HepG2 (cell line): Measurements from ENCODE around the gene C3orf52. TPM values are rescaled to one million over a fixed set of nuclear protein-coding genes. Genes with fewer than 3 reads are reported as not detected.

ENCODE experiments used
- ATAC-seq: fragments of 200-7000 bp; cut with Tn5 transposase; 3 replicates; pipeline ENCODE4 v1.9.1; 2020; ENCODE audit warnings: mild to moderate bottlenecking, moderate library complexity
- BruUV-seq: library from RNA; stranded (reverse); fragments of 400-500 nt; replicated peaks from 2 replicates; lab custom pipeline; 2021; lab: Mats Ljungman, UMichigan
- CTCF ChIA-PET: fragments of 300-600 bp; formaldehyde crosslinking; extraction: SDS; loops from one replicate; lab custom pipeline; 2021; ENCODE audit warnings: low total read pairs, inconsistent platforms, low intra/inter-chr PET ratio; lab: Yijun Ruan, JAX
- POLR2A ChIA-PET: fragments of 350-600 bp; sonication (Branson Sonifier 250); formaldehyde crosslinking; loops from one replicate; lab custom pipeline; 2020; ENCODE audit warnings: antibody characterized with exemption, inconsistent platforms; lab: Yijun Ruan, JAX
- DNase-seq: peaks from one replicate; pipeline ENCODE4 v3.0.0-alpha.2; 2015; ENCODE audit warnings: low spot score
- FAIRE-seq: peaks from 3 replicates; lab custom pipeline; 2011; peaks lifted over from hg19 to GRCh38; lab: Jason Lieb, UNC
- H2AFZ ChIP-seq: one replicate; pipeline ENCODE4 v1.6.1; 2011; ENCODE audit warnings: low read length, inconsistent platforms
- H3K27ac ChIP-seq: fragments of 300-600 bp; 3 replicates; pipeline ENCODE4 v1.8.0; 2011; ENCODE audit warnings: mixed run types, mild to moderate bottlenecking, mixed read lengths, low read length, inconsistent platforms; ENCODE audit not compliant: insufficient read depth; ENCODE audit errors: extremely low read length
- H3K27me3 ChIP-seq, 2 experiments: fragments of 200-600 bp in 1 of 2; 2 replicates in 1 of 2; 3 replicates in 1 of 2; pipeline versions ENCODE4 v1.6.0 to v1.8.0; 2011; ENCODE audit warnings: low read length in 2 of 2, mild to moderate bottlenecking in 2 of 2, moderate library complexity in 2 of 2, inconsistent platforms in 1 of 2; ENCODE audit not compliant: insufficient read depth in 2 of 2, control insufficient read depth in 1 of 2
- H3K36me3 ChIP-seq, 2 experiments: fragments of 200-600 bp in 1 of 2; replicated peaks in 1 of 2; 2 replicates in 1 of 2; 3 replicates in 1 of 2; pipeline versions ENCODE4 v1.5.1 to v1.8.0; 2011; ENCODE audit warnings: low read length in 2 of 2, inconsistent platforms in 1 of 2; ENCODE audit not compliant: insufficient read depth in 2 of 2, control insufficient read depth in 1 of 2
- H3K4me1 ChIP-seq: 2 replicates; pipeline ENCODE4 v1.5.1; 2012; ENCODE audit warnings: low read length, inconsistent platforms; ENCODE audit not compliant: insufficient read depth
- H3K4me2 ChIP-seq: 2 replicates; pipeline ENCODE4 v1.6.0; 2011; ENCODE audit warnings: low read depth, low read length, inconsistent platforms
- H3K4me3 ChIP-seq, 3 experiments: fragments of 200-600 bp in 1 of 3; sonication (generic), shearing (Covaris generic) in 1 of 3; replicated peaks in 1 of 3; 2 replicates each; pipeline ENCODE4 v1.5.1; 2011 to 2016; ENCODE audit warnings: low read length in 3 of 3, inconsistent platforms in 2 of 3, low read depth in 2 of 3, mild to moderate bottlenecking in 2 of 3, control low read depth in 1 of 3, mixed read lengths in 1 of 3; ENCODE audit not compliant: insufficient read depth in 1 of 3
- H3K79me2 ChIP-seq: one replicate; pipeline ENCODE4 v1.6.1; 2011; ENCODE audit warnings: low read length, inconsistent platforms; ENCODE audit not compliant: insufficient read depth
- H3K9ac ChIP-seq: 2 replicates; pipeline ENCODE4 v1.6.0; 2011; ENCODE audit warnings: mild to moderate bottlenecking, low read depth, low read length, inconsistent platforms; ENCODE audit not compliant: insufficient read depth
- H3K9me3 ChIP-seq: 2 replicates; pipeline ENCODE4 v1.5.1; 2012; ENCODE audit warnings: mild to moderate bottlenecking, low read length
- H4K20me1 ChIP-seq: 2 replicates; pipeline ENCODE4 v1.6.0; 2011; ENCODE audit warnings: inconsistent platforms, mild to moderate bottlenecking, low read length, moderate library complexity; ENCODE audit not compliant: insufficient read depth
- NR3C1 ChIP-seq: sonication (generic); formaldehyde crosslinking; IDR thresholded peaks from 2 replicates; pipeline ENCODE4 v1.4.0; 2020; ENCODE audit warnings: missing genetic modification reagents
- ZNF672 ChIP-seq: sonication (generic); formaldehyde crosslinking; IDR thresholded peaks from 2 replicates; pipeline ENCODE4 v1.8.1; 2022; ENCODE audit warnings: missing genetic modification reagents
- WGBS: methylation state at CpG from one replicate; pipeline ENCODE4 v1.1.6; 2017; ENCODE audit warnings: low lambda C conversion rate; 5-methylcytosine and 5-hydroxymethylcytosine counted together
- in situ Hi-C: cut with HindIII; loops from 2 replicates; pipeline ENCODE4 v1.10.0; 2017; ENCODE audit warnings: low pct_unique_long_range_greater_than_20kb; ENCODE audit not compliant: extremely low pct_ligation_motif_present
- intact Hi-C: fragments of 100-400 bp; cut with micrococcal nuclease; formaldehyde crosslinking; loops from one replicate; pipeline ENCODE4 v1.10.0; 2022; ENCODE audit not compliant: unreplicated experiment
- polyA plus RNA-seq, 8 experiments: library from polyadenylated mRNA; depleted of rRNA in 3 of 8; stranded (reverse) in 7 of 8; unstranded in 1 of 8; fragments of >200 nt; fragmentation: Illumina TruSeq in 4 of 8; extraction: Trizol in 4 of 8; gene quantifications; 2 replicates each; pipeline versions ENCODE4 v1.2.1 to v1.2.3, GENCODE V29; 2011 to 2016; ENCODE audit warnings: low read depth in 4 of 8, missing spikeins in 1 of 8, mixed read lengths in 1 of 8; ENCODE audit not compliant: insufficient read depth in 1 of 8
- total RNA-seq, 5 experiments: library from RNA; depleted of rRNA; stranded (reverse); fragments of >200 nt; fragmentation: Illumina TruSeq; extraction: Trizol; gene quantifications; 2 replicates each; pipeline ENCODE4 v1.2.3, GENCODE V29; 2016; ENCODE audit warnings: low read depth in 1 of 5
- TF ChIP-seq, protein P1 (sequence below), 2 experiments: sonication (generic) in 1 of 2; formaldehyde crosslinking in 1 of 2; IDR thresholded peaks; 2 replicates each; pipeline versions ENCODE4 v1.4.0 to v1.6.1; 2016 to 2020; ENCODE audit warnings: borderline replicate concordance in 1 of 2, low read depth in 1 of 2, mild to moderate bottlenecking in 1 of 2, missing genetic modification reagents in 1 of 2

C3orf52 gene
- total and polyA plus RNA-seq, 2 of the 13 experiments (the other 11 are each of a cell fraction or from before 2014, with no cell fraction given) = 0.79 to 1.2 TPM

GRCh38 chr3:112119962-112120836 is 34.0 kb downstream of the C3orf52 start:
- H3K79me2 ChIP-seq = no peaks in the 10 kb centered on the region
- no peaks in the 10 kb centered on the region for H4K20me1 ChIP-seq
- intact Hi-C loops (no loop called here), in situ Hi-C loops (loop anchor here (10.0 kb wide), 1 partner anchor 415 kb away; no protein-coding TSS in a partner anchor)
- DNase-seq (no peak), ATAC-seq (no peak), FAIRE-seq (no peak)
- no peaks in the 10 kb centered on the region for H3K9me3 ChIP-seq
- no peak for TF ChIP-seq NR3C1
- TF ChIP-seq, protein P1, sequence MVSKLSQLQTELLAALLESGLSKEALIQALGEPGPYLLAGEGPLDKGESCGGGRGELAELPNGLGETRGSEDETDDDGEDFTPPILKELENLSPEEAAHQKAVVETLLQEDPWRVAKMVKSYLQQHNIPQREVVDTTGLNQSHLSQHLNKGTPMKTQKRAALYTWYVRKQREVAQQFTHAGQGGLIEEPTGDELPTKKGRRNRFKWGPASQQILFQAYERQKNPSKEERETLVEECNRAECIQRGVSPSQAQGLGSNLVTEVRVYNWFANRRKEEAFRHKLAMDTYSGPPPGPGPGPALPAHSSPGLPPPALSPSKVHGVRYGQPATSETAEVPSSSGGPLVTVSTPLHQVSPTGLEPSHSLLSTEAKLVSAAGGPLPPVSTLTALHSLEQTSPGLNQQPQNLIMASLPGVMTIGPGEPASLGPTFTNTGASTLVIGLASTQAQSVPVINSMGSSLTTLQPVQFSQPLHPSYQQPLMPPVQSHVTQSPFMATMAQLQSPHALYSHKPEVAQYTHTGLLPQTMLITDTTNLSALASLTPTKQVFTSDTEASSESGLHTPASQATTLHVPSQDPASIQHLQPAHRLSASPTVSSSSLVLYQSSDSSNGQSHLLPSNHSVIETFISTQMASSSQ (IDR thresholded peaks at IDR 0.05; ENCODE audit: low read depth) = no peak
- TF ChIP-seq, protein P1 (CRISPR knock-in tag; IDR thresholded peaks at IDR 0.05; ENCODE audit: borderline replicate concordance) = no peak
- no peak for TF ChIP-seq ZNF672 (CRISPR knock-in tag)
- H2AFZ ChIP-seq = no peak overlapping the region
- ChIA-PET POLR2A (no interaction called here), CTCF (no interaction called here)
- H3K9ac ChIP-seq = no peak overlapping the region
- no peak overlapping the region for H3K4me2 ChIP-seq
- no peaks in the 10 kb centered on the region for H3K36me3 ChIP-seq
- H3K4me1 ChIP-seq = no peaks in the 10 kb centered on the region
- no peak overlapping the region for H3K4me3 ChIP-seq
- 47% methylated on average over 9 of the region's 9 CpGs for WGBS
- no peak overlapping the region for H3K27ac ChIP-seq
- no peaks in the 10 kb centered on the region for H3K27me3 ChIP-seq
- BruUV-seq = no TSS peak
